ENCODE measurements around the gene GPAM.

The GPAM gene

GRCh38 chr10:112231602-112232400 is 48.2 kb upstream of the GPAM start:
- Histone ChIP-seq H2AFZ (ENCODE audit: low read length) (no peak overlapping the region), H3K9me3 (replicated peaks; ENCODE audit: insufficient read depth, low read length) (no peaks in the 10 kb centered on the region), H4K20me1 (ENCODE audit: insufficient read depth, low read length) (no peaks in the 10 kb centered on the region), H3K4me1 (ENCODE audit: low read length) (no peaks in the 10 kb centered on the region), H3K9ac (ENCODE audit: low read length) (no peak overlapping the region), H3K4me3 (ENCODE audit: low read length) (no peak overlapping the region), H3K36me3 (replicated peaks; ENCODE audit: insufficient read depth, low read length) (no peaks in the 10 kb centered on the region), H3K27me3 (replicated peaks; ENCODE audit: insufficient read depth, low read length) (no peaks in the 10 kb centered on the region), H3K9me2 (replicated peaks; ENCODE audit: insufficient read depth, low read length) (no peaks in the 10 kb centered on the region), H3K79me2 (ENCODE audit: low read length) (no peaks in the 10 kb centered on the region), H3K4me2 (ENCODE audit: low read depth, low read length) (no peak overlapping the region), H3F3A (ENCODE audit: insufficient read depth, low read length) (no peaks in the 10 kb centered on the region), H3K27ac (ENCODE audit: low read length) (no peak overlapping the region)
- TF ChIP-seq CTCF (IDR thresholded peaks at IDR 0.05; ENCODE audit: low read length) (no peak), EZH2 (optimal IDR thresholded peaks at IDR 0.05; ENCODE audit: low read depth, low read length) (no peak), EZH2phosphoT487 (IDR thresholded peaks at IDR 0.05; ENCODE audit: low read length) (no peak)
- DNase-seq = no peak

GRCh38 chr10:112230325-112230988 is 46.9 kb upstream of the GPAM start:
- no peak for DNase-seq
- Histone ChIP-seq H3K9me2 (replicated peaks; ENCODE audit: insufficient read depth, low read length) (no peaks in the 10 kb centered on the region), H3K9ac (ENCODE audit: low read length) (no peak overlapping the region), H3K27ac (ENCODE audit: low read length) (no peak overlapping the region), H4K20me1 (ENCODE audit: insufficient read depth, low read length) (no peaks in the 10 kb centered on the region), H3K4me1 (ENCODE audit: low read length) (no peaks in the 10 kb centered on the region), H2AFZ (ENCODE audit: low read length) (no peak overlapping the region), H3K27me3 (replicated peaks; ENCODE audit: insufficient read depth, low read length) (no peaks in the 10 kb centered on the region), H3K4me3 (ENCODE audit: low read length) (no peak overlapping the region), H3K4me2 (ENCODE audit: low read depth, low read length) (no peak overlapping the region), H3K36me3 (replicated peaks; ENCODE audit: insufficient read depth, low read length) (no peaks in the 10 kb centered on the region), H3F3A (ENCODE audit: insufficient read depth, low read length) (no peaks in the 10 kb centered on the region), H3K9me3 (replicated peaks; ENCODE audit: insufficient read depth, low read length) (no peaks in the 10 kb centered on the region), H3K79me2 (ENCODE audit: low read length) (no peaks in the 10 kb centered on the region)
- TF ChIP-seq EZH2phosphoT487 (IDR thresholded peaks at IDR 0.05; ENCODE audit: low read length) (no peak), CTCF (IDR thresholded peaks at IDR 0.05; ENCODE audit: low read length) (no peak), EZH2 (optimal IDR thresholded peaks at IDR 0.05; ENCODE audit: low read depth, low read length) (no peak)

GRCh38 chr10:112229901-112230300 is 46.3 kb upstream of the GPAM start:
- H2AFZ ChIP-seq (ENCODE audit: low read length) = no peak overlapping the region

More at GRCh38 chr10:112229901-112230300, 46.3 kb upstream of the GPAM start:
- no peak overlapping the region for H3K4me2 ChIP-seq (ENCODE audit: low read depth, low read length)
- no peaks in the 10 kb centered on the region for H3K27me3 ChIP-seq (replicated peaks; ENCODE audit: insufficient read depth, low read length)
- no peaks in the 10 kb centered on the region for H3K36me3 ChIP-seq (replicated peaks; ENCODE audit: insufficient read depth, low read length)
- H3K79me2 ChIP-seq (ENCODE audit: low read length) = no peaks in the 10 kb centered on the region
- H3K4me1 ChIP-seq (ENCODE audit: low read length) = no peaks in the 10 kb centered on the region
- DNase-seq = no peak
- no peaks in the 10 kb centered on the region for H3K9me3 ChIP-seq (replicated peaks; ENCODE audit: insufficient read depth, low read length)
- H3K9me2 ChIP-seq (replicated peaks; ENCODE audit: insufficient read depth, low read length) = no peaks in the 10 kb centered on the region
- no peak overlapping the region for H3K27ac ChIP-seq (ENCODE audit: low read length)
- TF ChIP-seq EZH2phosphoT487 (IDR thresholded peaks at IDR 0.05; ENCODE audit: low read length) (no peak), EZH2 (optimal IDR thresholded peaks at IDR 0.05; ENCODE audit: low read depth, low read length) (no peak), CTCF (IDR thresholded peaks at IDR 0.05; ENCODE audit: low read length) (no peak)
- no peaks in the 10 kb centered on the region for H3F3A ChIP-seq (ENCODE audit: insufficient read depth, low read length)
- no peak overlapping the region for H3K4me3 ChIP-seq (ENCODE audit: low read length)
- no peaks in the 10 kb centered on the region for H4K20me1 ChIP-seq (ENCODE audit: insufficient read depth, low read length)
- H3K9ac ChIP-seq (ENCODE audit: low read length) = no peak overlapping the region

Measured in MM.1S (cell line).